Brain pericyte (primary cell): ENCODE data around the gene TGIF1.

ENCODE experiments used
- DNase-seq: peaks from one replicate; pipeline ENCODE4 v3.0.0-alpha.2; 2012; ENCODE audit warnings: low read depth, low spot score

Gene TGIF1

GRCh38 chr18:3482258-3482657 is 32.3 kb downstream of the TGIF1 start:
- no peak for DNase-seq

DNA sequence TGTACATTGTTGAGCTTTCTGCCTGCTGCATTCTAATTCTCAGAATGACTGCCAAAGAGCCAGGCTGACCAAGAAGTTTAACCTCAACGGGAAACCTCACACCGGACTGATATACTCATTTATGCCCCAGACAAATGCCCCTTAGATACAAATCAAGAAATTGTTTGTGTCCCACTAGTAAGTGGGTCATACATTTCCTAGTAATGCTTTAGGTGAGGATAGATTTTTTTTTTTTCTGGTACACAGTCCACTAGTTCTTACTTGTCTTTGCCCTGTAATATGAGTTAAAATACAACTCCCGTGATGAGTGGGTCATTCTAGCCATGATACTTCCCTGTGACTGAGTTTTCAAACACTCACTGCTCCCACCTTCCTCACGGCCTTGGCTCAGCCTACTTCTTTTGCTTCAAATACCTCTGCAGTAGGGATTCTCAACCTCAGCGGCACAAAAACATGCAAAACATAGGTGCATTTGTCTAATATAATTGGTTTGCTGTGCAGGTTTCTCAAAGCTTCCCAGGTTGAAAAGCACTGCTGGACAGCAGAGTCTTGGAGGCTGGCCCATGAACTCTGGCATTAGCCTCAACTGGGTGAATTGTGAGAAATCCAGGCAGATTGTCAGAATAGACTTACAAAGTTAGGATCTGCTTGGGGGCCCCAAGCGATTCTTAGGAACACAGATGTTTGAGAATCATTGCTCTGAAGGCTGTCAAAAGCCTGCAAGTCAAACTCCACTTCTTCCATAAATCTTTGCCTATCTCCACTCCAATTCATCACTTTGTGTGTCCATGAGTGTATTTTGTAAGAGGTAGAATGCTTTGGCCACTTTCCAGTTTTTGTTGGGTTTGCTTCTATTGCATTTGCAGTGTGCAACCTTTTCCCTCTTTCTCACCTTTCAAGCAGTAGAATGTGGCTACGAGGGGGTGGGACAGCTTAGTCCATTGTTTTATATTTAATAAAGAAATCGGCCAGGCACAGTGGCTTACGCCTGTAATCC is 35.5 kb downstream of the TGIF1 start:
- no peak for DNase-seq

DNA sequence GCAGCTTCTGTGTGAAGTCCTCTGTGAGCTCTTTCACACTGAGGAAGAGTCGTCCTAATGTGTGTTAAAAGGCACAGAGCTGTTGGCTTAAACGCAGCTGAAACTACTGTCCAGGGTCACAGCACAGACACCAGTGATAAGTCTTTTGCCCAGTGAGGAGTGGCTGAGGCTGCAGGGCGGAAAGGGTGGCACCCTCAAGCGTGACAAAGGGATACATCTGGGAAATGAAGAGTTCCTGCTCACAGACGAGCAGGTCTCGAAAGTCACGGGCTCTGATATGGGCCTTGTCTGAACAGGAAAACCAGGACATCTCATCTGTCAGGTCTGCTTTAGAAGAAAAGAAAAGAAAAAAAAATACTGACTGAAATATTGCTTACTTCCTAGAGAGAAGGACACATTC is 36.5 kb downstream of the TGIF1 start:
- DNase-seq = no peak

DNA sequence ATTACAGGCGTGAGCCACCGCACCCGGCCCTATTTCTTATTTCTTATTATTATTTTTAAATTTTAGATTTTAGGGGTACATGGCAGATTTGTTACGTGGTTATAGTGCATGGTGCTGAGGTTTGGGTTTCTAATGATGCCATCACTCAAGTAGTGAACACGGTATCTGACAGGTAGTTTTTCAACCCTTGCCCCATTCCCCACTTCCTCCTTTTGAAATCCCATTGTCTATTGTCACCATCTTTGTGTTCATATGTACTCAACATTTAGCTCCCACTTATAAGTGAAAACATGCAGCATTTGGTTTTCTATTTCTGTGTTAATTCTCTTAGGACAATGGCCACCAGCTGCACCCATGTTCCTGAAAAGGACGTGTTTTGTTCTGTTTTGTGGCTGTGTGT is 39.5 kb downstream of the TGIF1 start:
- no peak for DNase-seq

DNA sequence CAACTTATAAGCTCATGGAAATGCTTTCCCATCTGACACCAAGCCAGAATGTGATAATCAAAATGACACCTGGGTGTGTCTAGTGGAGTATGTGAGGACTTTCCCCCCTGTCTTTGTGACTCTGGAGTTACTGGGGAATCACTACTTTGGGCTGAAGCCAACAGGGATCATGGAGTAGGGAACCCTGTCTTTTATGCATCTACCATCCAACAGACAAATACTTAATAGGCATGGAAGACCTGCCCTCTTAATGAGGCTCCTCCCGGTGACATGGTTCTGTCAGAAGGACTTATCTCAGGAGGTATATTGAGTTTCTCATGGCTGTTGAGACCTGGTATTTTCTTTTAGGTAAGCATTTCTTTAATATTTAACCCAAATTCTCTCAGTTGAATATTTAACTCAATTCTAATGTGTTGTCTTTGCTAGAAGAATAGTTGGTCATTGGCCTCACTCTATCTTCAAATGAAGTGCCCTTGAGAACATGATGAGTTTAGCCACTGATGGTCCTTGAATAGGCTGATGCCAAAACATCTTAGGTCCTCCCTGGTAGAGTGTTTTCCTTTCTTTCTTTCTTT is 42.1 kb downstream of the TGIF1 start:
- no peak for DNase-seq

DNA sequence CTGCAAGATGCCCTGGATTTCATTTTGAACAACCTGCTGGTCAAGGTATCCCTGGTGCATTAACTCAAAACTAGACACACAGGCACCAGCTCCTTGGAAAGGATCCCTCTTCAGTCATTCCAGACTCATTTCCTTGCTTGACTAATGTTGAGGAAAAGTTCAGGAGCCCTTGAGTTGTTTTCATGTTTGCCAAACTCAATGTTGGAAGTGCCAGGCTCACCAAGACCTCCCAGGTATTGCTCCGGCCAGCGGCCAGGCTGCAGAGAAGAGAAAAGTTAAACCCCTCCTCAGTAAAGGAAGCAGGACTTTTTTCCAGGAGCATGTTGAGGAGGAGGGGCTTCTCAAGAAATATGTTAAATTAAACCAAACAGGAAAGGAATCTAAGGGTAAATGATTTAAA is 42.7 kb downstream of the TGIF1 start:
- DNase-seq = no peak

DNA sequence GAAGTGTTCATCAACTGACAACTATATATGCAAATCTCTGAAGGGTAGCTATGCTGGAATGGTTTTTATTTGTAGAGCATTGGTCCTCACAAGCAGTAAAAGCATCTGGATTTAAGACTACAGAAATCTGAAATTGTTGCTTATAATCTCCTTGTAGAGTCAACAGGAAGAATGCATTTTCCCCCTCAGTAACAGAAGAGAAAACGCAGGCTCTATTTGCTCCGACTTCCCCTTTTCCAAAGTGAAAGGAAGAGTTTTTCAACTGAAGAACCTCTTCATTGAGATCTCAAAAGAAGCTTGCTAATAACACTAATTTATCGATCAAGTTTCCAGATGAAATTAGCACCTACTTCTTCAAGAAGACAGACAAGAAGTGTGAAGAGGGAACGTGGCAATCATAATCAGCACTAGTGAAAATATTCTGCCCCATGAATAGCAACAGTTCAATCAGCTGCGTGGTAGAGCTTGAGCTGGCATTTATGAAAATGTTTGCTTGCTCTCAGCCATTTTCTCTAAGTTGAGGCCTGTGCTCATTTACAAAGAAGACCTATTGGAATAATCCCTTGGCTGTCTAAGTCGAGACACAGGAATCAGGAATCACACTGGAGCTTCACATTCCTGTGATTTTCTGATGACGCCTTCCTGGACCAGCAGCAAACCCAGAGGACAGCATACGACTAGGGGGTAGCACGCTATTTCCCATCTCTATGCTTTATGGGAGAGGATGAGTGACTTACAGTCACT is 43.7 kb downstream of the TGIF1 start:
- DNase-seq = no peak

- DNase-seq = no peak
These were observed 44.2 kb downstream of the TGIF1 start for GRCh38 chr18:3494245-3494526.

GRCh38 chr18:3494569-3494968 is 44.6 kb downstream of the TGIF1 start:
- DNase-seq = no peak

- DNase-seq = no peak
These were observed 45.9 kb downstream of the TGIF1 start for GRCh38 chr18:3495691-3496430.

DNA sequence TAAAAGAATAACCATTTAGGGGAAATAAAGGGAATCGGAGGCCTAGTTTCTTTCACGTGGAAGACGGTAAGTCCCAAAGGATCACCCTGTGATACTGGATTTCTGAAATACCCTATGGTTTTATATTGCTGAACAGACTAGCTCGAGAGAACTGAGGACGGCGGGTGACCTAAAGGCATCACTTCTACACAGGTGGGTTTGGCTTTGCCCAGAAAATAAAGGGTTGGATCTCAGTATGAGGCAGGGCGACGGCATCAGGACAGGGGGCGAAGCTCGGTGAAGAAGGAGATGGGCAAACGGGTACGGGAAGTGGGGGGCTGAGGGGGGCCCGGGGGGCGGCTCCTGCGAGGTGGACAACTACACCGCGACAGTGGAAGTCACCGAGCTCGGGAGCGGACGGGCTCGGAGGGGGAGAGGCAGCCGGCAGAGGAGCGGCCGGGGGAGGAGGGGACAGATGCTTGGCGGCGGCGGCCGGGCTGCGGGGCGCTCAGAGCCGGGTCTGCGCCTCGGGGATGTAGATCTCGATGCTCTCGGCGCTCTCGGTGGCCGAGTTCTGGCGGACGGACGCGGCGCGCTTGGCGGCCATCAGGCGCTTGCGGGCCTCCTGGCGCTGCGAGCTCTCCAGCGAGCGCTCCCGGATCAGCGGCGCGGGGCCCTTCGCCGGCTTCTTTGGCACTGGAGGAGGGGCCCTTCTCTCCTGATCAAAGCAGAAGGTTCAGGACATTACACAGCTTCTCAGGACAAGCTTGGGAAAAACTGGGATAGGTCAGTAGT is 48.9 kb downstream of the TGIF1 start:
- DNase-seq = no peak

DNA sequence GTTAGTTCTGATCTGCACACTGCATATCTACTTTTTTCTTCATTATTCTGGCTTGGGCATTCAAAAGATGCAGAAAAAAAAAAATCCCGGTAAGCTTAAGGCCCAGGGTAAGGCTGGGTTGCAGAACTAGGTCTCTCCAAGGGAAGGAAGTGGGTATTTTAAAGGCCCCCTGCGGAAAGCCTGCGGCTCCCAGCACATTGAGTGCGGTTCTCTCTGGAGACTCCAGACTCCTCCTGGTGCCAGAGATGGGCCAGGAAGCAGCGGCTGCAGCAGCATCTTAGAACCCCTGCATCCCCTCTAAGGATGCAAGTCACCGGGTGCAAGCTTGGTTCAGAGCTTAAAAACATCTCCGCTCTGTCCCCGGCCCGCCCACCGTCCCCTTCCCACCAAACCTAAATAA is 49.5 kb downstream of the TGIF1 start:
- no peak for DNase-seq

DNA sequence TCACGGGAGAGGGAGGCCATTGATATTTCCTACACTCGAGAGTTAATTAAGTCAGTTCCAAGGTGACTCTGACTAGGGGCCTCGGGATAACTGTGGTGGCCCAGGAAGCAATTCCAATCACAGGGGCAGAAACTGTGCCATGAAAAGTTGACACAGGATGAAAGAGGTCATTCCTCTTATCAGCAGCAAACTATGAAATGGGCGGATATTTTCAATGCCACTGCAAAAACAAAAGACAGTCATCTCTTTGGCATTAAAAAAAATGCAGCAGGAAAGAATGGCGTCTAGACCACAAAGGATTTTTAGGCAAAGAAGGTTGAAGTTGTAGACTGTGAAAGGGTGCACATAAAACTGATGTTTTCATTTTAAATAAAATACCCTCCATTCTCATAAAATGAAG is 50.0 kb downstream of the TGIF1 start:
- no peak for DNase-seq

DNA sequence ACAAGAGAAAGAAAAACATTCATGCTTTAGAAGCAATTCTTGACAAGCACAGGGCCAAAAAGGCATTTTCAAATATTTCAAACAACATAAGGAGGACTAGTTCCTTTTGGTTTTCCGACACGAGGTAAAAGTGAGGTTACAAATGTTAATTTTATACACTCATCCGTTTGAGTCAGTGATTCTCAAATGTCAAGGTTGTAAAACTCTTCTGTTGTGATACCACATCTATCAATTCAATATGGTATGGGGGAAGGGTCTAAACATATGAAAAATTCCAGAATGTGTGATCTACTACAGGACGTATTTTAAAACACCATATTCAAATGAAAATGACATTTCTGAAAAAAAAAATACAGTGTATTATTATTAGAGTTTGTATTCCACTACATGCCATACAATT is 52.7 kb downstream of the TGIF1 start:
- DNase-seq = no peak

DNA sequence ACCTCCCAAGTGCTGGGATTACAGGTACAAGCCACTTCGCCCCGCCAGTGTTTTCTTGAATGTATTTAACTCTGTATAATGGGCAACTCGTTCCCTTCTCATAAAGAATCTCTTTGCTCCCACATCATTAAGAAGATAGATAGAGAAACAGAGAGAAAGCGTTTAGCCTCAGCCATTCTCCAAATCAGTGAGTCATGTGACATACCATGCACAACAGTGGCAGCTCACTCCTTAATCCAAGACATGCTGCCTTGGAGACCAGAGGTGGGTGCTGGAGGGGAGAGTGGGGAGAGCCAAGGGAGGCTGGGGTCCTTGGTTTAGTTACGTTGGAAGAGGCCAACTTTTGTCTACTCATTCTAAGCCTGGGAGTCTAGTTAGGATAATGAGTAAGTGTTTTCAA is 54.7 kb downstream of the TGIF1 start:
- no peak for DNase-seq

DNA sequence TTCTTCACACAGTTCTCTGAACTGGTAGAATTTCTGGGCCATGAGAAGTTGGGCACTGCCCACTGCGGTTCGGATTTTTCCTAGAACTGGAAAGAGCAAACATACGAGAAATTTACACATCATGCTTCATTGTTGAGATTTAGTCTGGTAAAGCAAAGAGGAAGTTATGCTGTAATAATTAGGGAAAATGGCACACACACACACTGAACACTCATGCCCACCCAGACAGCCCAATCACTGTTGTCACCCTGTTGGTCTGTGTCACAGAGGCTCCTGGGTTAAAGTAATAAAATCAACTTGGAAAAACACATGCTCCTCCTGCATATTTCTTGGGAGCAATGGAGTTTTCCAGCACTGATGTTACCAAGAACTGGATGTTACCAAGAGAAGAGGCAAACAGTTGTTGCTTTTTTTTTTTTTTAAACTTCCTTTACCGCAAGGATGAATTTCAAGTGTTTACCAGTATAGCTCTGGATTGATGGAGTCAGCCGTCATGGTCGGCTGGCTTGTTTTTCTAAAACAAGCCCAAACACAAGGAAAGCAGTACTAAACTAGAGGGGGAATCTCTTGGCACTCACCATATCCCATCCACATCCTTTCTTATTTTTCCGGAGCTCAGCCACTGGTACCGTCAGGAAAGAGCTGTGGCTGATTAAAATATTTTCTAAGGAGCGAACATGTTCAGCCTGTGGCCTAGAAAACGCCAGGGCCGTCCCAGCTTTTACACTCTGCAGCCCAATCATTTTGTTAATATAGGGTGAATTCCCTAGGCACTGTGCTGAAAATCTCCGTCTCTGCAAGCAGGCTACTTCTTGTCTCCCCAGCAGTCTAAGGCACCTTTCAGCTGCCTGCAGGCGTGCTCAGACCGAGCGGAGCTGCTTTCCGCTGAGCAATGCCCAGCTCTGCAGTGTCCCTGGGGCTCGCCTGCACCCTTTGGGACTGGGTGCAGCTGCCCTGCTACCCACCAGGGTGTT is 58.9 kb downstream of the TGIF1 start:
- no peak for DNase-seq
